Measurements from ENCODE around the gene HINT1. TPM values are rescaled to one million over a fixed set of nuclear protein-coding genes. Genes with fewer than 3 reads are reported as not detected.

The HINT1 gene
- total and polyA plus RNA-seq, 2 of the 4 experiments (the other 2 are of a cell fraction), result 179 to 352 TPM

DNA sequence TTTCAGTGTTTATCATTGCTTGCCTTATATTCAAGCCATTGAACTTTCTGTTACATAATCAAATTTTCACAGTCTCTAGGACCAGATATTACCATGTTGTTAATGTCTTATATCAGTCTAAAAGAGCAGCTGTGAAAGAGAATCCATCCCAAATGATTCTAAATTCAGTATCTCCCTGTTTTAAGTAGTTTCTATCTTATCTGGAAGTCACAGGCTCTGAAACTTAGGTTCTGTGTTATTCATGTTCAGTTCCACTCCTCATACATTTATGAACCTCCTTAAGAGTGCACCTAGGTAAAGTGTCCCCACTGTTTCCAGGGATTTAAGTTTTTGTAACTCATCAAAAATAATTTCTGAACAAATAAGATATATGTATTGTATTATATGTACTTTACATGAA lies 15.4 kb upstream of the HINT1 start:
- H2AFZ ChIP-seq (replicated peaks; ENCODE audit: low read length, poor library complexity), result no peak overlapping the region
- H2BK15ac ChIP-seq (ENCODE audit: low read depth, low read length), result no peak overlapping the region
- H3K4me2 ChIP-seq (ENCODE audit: low read depth, low read length), result no peak overlapping the region
- intact Hi-C loops (cut with micrococcal nuclease) (no loop called here), dilution Hi-C loops (cut with HindIII; ENCODE audit: low sequenced_read_pairs, unreplicated experiment) (no loop called here), in situ Hi-C loops (cut with MboI; ENCODE audit: low sequenced_read_pairs) (no loop called here)
- H2BK120ac ChIP-seq (ENCODE audit: low read depth, low read length), result no peak overlapping the region
- TF ChIP-seq CTCF (conservative IDR thresholded peaks at IDR 0.05; ENCODE audit: low read depth, low read length) (no peak), SMC3 (IDR thresholded peaks at IDR 0.05; ENCODE audit: low read depth, low read length) (no peak), BHLHE40 (IDR thresholded peaks at IDR 0.05; ENCODE audit: low read depth, low read length) (no peak), FOS (IDR thresholded peaks at IDR 0.05; ENCODE audit: low read depth, low read length) (no peak), NFE2L2 (IDR thresholded peaks at IDR 0.05; ENCODE audit: low read depth, low read length) (no peak), RFX5 (IDR thresholded peaks at IDR 0.05; ENCODE audit: low read depth, low read length) (no peak), CHD1 (IDR thresholded peaks at IDR 0.05; ENCODE audit: low read depth, low read length) (no peak)
- H3K4me3 ChIP-seq (ENCODE audit: insufficient read depth, low read depth, low read length), result no peak overlapping the region
- no peak overlapping the region for H4K5ac ChIP-seq (ENCODE audit: low read depth, low read length)
- no peak overlapping the region for H3K23ac ChIP-seq (ENCODE audit: low read depth, low read length)
- no peaks in the 10 kb centered on the region for H4K20me1 ChIP-seq (ENCODE audit: insufficient read depth, low read length)
- CTCF ChIA-PET, result interaction anchor here (0.6 kb wide), 1 partner anchor 10 kb away, joined by 3 read pairs; no protein-coding TSS in a partner anchor
- H3K4ac ChIP-seq (ENCODE audit: low read depth, low read length), result no peak overlapping the region
- H2AK5ac ChIP-seq (ENCODE audit: low read depth, low read length), result no peak overlapping the region
- no peak overlapping the region for H4K8ac ChIP-seq (ENCODE audit: low read depth in 2 of 2, low read length in 2 of 2)
- H3K79me1 ChIP-seq (ENCODE audit: low read depth in 1 of 2, low read length in 2 of 2), result no peaks in the 10 kb centered on the region; a peak in 1 of 4 replicates
- no peaks in the 10 kb centered on the region for H3K27me3 ChIP-seq (ENCODE audit: control insufficient read depth, insufficient read depth, low read length)
- BruUV-seq (replicated peaks), result no TSS peak
- H4K91ac ChIP-seq (ENCODE audit: insufficient read depth, low read depth, low read length), result no peak overlapping the region
- no peak overlapping the region for H3K9ac ChIP-seq (ENCODE audit: low read depth, low read length)
- POLR2A ChIA-PET (ENCODE audit: unreplicated experiment), result no interaction called here
- H2BK20ac ChIP-seq (ENCODE audit: low read depth, low read length), result no peak overlapping the region
- H3K14ac ChIP-seq (replicated peaks; ENCODE audit: low read depth, low read length), result no peak overlapping the region
- no peak overlapping the region for H2BK5ac ChIP-seq (ENCODE audit: low read depth, low read length, poor library complexity, severe bottlenecking)
- ATAC-seq (ENCODE audit: low read depth) (no peak), DNase-seq (no peak)
- no peaks in the 10 kb centered on the region for H3K9me1 ChIP-seq (ENCODE audit: insufficient read depth, low read length)
- no peaks in the 10 kb centered on the region for H3K9me3 ChIP-seq (ENCODE audit: control insufficient read depth, insufficient read depth, low read length)
- no peak overlapping the region for H2AK9ac ChIP-seq (replicated peaks; ENCODE audit: low read depth, low read length, poor library complexity)
- no peak overlapping the region for H3K18ac ChIP-seq (ENCODE audit: low read depth, low read length)
- no peak overlapping the region for H3K27ac ChIP-seq (ENCODE audit: insufficient read depth, low read length)
- no peak overlapping the region for H3K56ac ChIP-seq (ENCODE audit: extremely low read depth, insufficient read depth, low read length)
- H3K36me3 ChIP-seq (ENCODE audit: control insufficient read depth, insufficient read depth, low read length), result 0 out of 2 replicates have a peak, but pooled peaks cover 1% of the 10 kb centered on the region
- H3K4me1 ChIP-seq (ENCODE audit: control insufficient read depth, insufficient read depth, low read length), result no peaks in the 10 kb centered on the region
